Right lobe of liver (tissue), 4 donors: ENCODE data around the gene LGALS7.

ENCODE experiments used
- POLR2A ChIP-seq: fragments of 450-650 bp; IDR thresholded peaks from one replicate; pipeline ENCODE4 v1.6.1; 2017; ENCODE audit warnings: antibody characterized with exemption, mild to moderate bottlenecking
- TF ChIP-seq, protein P1 (sequence below), 4 donors: fragments of 200-600 bp in 3 of 4; fragments of 450-650 bp in 1 of 4; IDR thresholded peaks; one replicate each; pipeline versions ENCODE4 v1.5.1 to v1.8.0; 2016 to 2022; ENCODE audit warnings: antibody characterized with exemption in 4 of 4, mild to moderate bottlenecking in 2 of 4
- donor health status: DM: no; HTN: no; CAD: no.
- donor health status: DM: no; HTN: no; CAD: no.
- donor health status: DM: no; HTN: yes; CAD: no.

DNA sequence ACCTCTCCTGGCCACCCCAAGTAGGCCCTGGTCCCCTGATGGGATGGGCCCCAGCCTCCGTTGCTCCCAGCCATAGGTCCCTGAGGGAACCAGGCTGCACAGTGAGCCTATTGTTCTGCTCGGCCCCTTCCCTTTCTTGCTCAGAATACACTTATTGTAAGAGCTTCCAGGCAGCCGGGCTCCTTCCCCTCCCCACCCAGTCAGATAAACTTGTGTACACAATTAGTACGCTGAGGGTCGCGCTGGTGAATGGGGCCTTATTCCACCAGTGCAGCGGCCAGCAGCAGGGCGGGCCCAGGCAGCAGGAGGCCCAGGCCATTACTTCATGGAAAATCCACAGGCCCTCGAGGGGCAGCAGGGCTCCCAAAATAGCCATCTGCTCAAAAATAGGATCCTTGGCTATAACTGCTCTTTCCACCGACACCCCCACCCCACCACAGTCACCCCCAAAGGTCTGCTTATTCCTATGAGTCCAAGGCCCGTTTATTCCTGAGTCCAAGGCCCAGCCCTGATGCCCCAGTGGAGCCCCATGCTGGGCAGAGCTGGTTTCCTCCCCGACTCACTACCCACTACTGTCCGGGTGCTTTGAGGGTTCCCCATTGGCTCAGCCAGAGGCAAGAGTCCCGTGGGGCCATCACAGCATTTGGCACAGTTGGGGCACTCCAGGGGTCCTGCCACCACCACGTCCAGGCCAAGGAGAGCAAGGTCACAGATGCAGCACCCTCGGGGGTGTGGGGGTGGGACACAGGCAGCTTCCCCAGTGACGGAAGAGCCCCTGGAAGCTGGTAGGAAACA, 51.1 kb downstream of the LGALS7 start:
- TF ChIP-seq, protein P1, sequence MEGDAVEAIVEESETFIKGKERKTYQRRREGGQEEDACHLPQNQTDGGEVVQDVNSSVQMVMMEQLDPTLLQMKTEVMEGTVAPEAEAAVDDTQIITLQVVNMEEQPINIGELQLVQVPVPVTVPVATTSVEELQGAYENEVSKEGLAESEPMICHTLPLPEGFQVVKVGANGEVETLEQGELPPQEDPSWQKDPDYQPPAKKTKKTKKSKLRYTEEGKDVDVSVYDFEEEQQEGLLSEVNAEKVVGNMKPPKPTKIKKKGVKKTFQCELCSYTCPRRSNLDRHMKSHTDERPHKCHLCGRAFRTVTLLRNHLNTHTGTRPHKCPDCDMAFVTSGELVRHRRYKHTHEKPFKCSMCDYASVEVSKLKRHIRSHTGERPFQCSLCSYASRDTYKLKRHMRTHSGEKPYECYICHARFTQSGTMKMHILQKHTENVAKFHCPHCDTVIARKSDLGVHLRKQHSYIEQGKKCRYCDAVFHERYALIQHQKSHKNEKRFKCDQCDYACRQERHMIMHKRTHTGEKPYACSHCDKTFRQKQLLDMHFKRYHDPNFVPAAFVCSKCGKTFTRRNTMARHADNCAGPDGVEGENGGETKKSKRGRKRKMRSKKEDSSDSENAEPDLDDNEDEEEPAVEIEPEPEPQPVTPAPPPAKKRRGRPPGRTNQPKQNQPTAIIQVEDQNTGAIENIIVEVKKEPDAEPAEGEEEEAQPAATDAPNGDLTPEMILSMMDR (IDR thresholded peaks at IDR 0.05) = no peak
- no peak for TF ChIP-seq POLR2A
